ENCODE measurements around the gene MRPL17. TPM values are rescaled to one million over a fixed set of nuclear protein-coding genes. Genes with fewer than 3 reads are reported as not detected.

The MRPL17 gene
- total and polyA plus RNA-seq, 2 of the 13 experiments (the other 11 are each of a cell fraction or from before 2014, with no cell fraction given), result 59.4 to 90.0 TPM

DNA sequence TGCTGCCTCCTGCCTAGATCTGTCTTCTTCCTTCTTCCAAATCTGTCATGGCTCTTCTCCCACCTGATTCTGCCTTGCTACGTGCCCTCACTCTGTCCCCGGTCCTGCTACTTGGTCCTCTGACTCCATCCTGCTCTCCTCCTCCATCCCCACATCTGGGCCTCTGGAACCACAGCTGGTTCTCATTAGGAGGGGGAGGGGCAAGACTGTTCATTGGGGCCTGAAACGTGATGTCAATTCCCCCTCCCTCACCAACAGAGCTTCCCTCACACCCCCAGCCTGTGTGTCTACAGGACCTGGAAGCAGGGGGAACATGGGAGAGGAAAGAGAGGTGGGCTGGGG is 36.6 kb downstream of the MRPL17 start:
- H3K4me1 ChIP-seq (ENCODE audit: insufficient read depth, low read length), result no peaks in the 10 kb centered on the region
- no peak overlapping the region for H2AFZ ChIP-seq (ENCODE audit: low read length)
- no peak overlapping the region for H3K27ac ChIP-seq (ENCODE audit: extremely low read length, insufficient read depth, low read length)
- in situ Hi-C loops (cut with HindIII; ENCODE audit: extremely low pct_ligation_motif_present, low pct_unique_long_range_greater_than_20kb) (no loop called here), intact Hi-C loops (cut with micrococcal nuclease; ENCODE audit: unreplicated experiment) (no loop called here)
- no peaks in the 10 kb centered on the region for H3K79me2 ChIP-seq (ENCODE audit: insufficient read depth, low read length)
- H3K4me3 ChIP-seq (replicated peaks in 1 of 3; ENCODE audit: insufficient read depth in 1 of 3, low read depth in 2 of 3, low read length in 3 of 3), result no peak overlapping the region
- WGBS (ENCODE audit: low lambda C conversion rate), result 29% methylated on average over 3 of the region's 3 CpGs
- DNase-seq (ENCODE audit: low spot score) (no peak), ATAC-seq (no peak), FAIRE-seq (no peak)
- TF ChIP-seq FOSL2 (CRISPR knock-in tag; IDR thresholded peaks at IDR 0.05), result no peak
- no peak for TF ChIP-seq SIX4 (CRISPR knock-in tag; IDR thresholded peaks at IDR 0.05)
- TF ChIP-seq JDP2 (CRISPR knock-in tag; IDR thresholded peaks at IDR 0.05; ENCODE audit: borderline replicate concordance), result no peak
- TF ChIP-seq, protein P1, sequence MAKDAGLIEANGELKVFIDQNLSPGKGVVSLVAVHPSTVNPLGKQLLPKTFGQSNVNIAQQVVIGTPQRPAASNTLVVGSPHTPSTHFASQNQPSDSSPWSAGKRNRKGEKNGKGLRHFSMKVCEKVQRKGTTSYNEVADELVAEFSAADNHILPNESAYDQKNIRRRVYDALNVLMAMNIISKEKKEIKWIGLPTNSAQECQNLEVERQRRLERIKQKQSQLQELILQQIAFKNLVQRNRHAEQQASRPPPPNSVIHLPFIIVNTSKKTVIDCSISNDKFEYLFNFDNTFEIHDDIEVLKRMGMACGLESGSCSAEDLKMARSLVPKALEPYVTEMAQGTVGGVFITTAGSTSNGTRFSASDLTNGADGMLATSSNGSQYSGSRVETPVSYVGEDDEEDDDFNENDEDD (CRISPR knock-in tag; IDR thresholded peaks at IDR 0.05; ENCODE audit: borderline replicate concordance), result no peak
- TF ChIP-seq DPF2 (CRISPR knock-in tag; IDR thresholded peaks at IDR 0.05; ENCODE audit: borderline replicate concordance, low read depth), result no peak
- TF ChIP-seq ZNF687 (CRISPR knock-in tag; IDR thresholded peaks at IDR 0.05), result no peak
- TF ChIP-seq ZNF124 (CRISPR knock-in tag; IDR thresholded peaks at IDR 0.05), result no peak
- no peak for TF ChIP-seq E2F1 (CRISPR knock-in tag; IDR thresholded peaks at IDR 0.05)
- TF ChIP-seq, protein P2, sequence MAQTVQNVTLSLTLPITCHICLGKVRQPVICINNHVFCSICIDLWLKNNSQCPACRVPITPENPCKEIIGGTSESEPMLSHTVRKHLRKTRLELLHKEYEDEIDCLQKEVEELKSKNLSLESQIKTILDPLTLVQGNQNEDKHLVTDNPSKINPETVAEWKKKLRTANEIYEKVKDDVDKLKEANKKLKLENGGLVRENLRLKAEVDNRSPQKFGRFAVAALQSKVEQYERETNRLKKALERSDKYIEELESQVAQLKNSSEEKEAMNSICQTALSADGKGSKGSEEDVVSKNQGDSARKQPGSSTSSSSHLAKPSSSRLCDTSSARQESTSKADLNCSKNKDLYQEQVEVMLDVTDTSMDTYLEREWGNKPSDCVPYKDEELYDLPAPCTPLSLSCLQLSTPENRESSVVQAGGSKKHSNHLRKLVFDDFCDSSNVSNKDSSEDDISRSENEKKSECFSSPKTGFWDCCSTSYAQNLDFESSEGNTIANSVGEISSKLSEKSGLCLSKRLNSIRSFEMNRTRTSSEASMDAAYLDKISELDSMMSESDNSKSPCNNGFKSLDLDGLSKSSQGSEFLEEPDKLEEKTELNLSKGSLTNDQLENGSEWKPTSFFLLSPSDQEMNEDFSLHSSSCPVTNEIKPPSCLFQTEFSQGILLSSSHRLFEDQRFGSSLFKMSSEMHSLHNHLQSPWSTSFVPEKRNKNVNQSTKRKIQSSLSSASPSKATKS (CRISPR knock-in tag; IDR thresholded peaks at IDR 0.05), result no peak
- no peak for TF ChIP-seq THAP8 (CRISPR knock-in tag; IDR thresholded peaks at IDR 0.05; ENCODE audit: borderline replicate concordance)
- no peak for TF ChIP-seq CREB1 (IDR thresholded peaks at IDR 0.05)
- TF ChIP-seq CREB1 (CRISPR knock-in tag; IDR thresholded peaks at IDR 0.05), result no peak
- TF ChIP-seq HOXD1 (CRISPR knock-in tag; IDR thresholded peaks at IDR 0.05), result no peak
- BruUV-seq (replicated peaks), result no TSS peak
- H3K27me3 ChIP-seq (ENCODE audit: control insufficient read depth in 1 of 2, insufficient read depth in 2 of 2, low read length in 2 of 2), result peaks cover 4 to 99% of the 10 kb centered on the region in 2 experiments; a peak in 4 of 5 replicates
- no peak overlapping the region for H3K4me2 ChIP-seq (ENCODE audit: low read depth, low read length)
- ChIA-PET CTCF (ENCODE audit: low intra/inter-chr PET ratio, low total read pairs) (no interaction called here), POLR2A (no interaction called here)
- H4K20me1 ChIP-seq (ENCODE audit: insufficient read depth, low read length), result no peaks in the 10 kb centered on the region; the same call in 1 of the 2 replicates
- H3K36me3 ChIP-seq (replicated peaks in 1 of 2; ENCODE audit: control insufficient read depth in 1 of 2, insufficient read depth in 2 of 2, low read length in 2 of 2), result no peaks in the 10 kb centered on the region
- no peaks in the 10 kb centered on the region for H3K9me3 ChIP-seq (ENCODE audit: low read length)
- H3K9ac ChIP-seq (ENCODE audit: insufficient read depth, low read depth, low read length), result no peak overlapping the region

Data from HepG2 (cell line).